AG04450 (cell line): ENCODE results near the gene RPS6KA1. TPM values are rescaled to one million over a fixed set of nuclear protein-coding genes. Genes with fewer than 3 reads are reported as not detected.
A peak's percentile ranks its signal among the peaks of the same experiment; 100 is the strongest.

Experiments used
- CTCF ChIA-PET: fragments of 300-600, 350-600 bp; formaldehyde crosslinking; extraction: SDS; loops from one replicate; lab custom pipeline; 2022; ENCODE audit warnings: antibody characterized with exemption, inconsistent platforms; lab: Charles Lee
- POLR2A ChIA-PET: fragments of 350-600 bp; formaldehyde crosslinking; extraction: SDS; loops from one replicate; lab custom pipeline; 2021; ENCODE audit warnings: antibody characterized with exemption, inconsistent platforms; lab: Yijun Ruan, JAX
- DNase-seq: peaks from one replicate; pipeline ENCODE4 v3.0.0-alpha.2; 2011; ENCODE audit warnings: low read depth, low spot score
- H3K27ac ChIP-seq: one replicate; pipeline ENCODE4 v1.5.1; 2012; ENCODE audit warnings: low read depth, low read length, control low read depth
- H3K27me3 ChIP-seq: one replicate; pipeline ENCODE4 v1.6.0; 2012; ENCODE audit warnings: low read length; ENCODE audit not compliant: control insufficient read depth, insufficient read depth
- H3K4me3 ChIP-seq: 2 replicates; pipeline ENCODE4 v1.5.1; 2011; ENCODE audit warnings: mild to moderate bottlenecking, low read depth, low read length, control low read depth
- H3K9me3 ChIP-seq: 2 replicates; pipeline ENCODE4 v1.5.1; 2012; ENCODE audit warnings: low read length; ENCODE audit not compliant: control insufficient read depth, insufficient read depth
- polyA plus RNA-seq: library from polyadenylated mRNA; depleted of rRNA; stranded (reverse); fragments of >200 nt; gene quantifications from 2 replicates; pipeline ENCODE4 v1.2.3, GENCODE V29; 2011
- TF ChIP-seq, protein P1 (sequence below): IDR thresholded peaks from 2 replicates; pipeline ENCODE4 v1.5.1; 2011; ENCODE audit warnings: low read depth, low read length, control low read depth, inconsistent platforms

The RPS6KA1 gene
- polyA plus RNA-seq, 1 experiment: 2.8 TPM

GRCh38 chr1:26522073-26522472, 7.5 kb upstream of the RPS6KA1 start:
- no peak for DNase-seq
- TF ChIP-seq, protein P1, sequence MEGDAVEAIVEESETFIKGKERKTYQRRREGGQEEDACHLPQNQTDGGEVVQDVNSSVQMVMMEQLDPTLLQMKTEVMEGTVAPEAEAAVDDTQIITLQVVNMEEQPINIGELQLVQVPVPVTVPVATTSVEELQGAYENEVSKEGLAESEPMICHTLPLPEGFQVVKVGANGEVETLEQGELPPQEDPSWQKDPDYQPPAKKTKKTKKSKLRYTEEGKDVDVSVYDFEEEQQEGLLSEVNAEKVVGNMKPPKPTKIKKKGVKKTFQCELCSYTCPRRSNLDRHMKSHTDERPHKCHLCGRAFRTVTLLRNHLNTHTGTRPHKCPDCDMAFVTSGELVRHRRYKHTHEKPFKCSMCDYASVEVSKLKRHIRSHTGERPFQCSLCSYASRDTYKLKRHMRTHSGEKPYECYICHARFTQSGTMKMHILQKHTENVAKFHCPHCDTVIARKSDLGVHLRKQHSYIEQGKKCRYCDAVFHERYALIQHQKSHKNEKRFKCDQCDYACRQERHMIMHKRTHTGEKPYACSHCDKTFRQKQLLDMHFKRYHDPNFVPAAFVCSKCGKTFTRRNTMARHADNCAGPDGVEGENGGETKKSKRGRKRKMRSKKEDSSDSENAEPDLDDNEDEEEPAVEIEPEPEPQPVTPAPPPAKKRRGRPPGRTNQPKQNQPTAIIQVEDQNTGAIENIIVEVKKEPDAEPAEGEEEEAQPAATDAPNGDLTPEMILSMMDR: no peak
- H3K9me3 ChIP-seq: no peaks in the 10 kb centered on the region
- H3K27me3 ChIP-seq: peaks cover 23% of the 10 kb centered on the region
- H3K27ac ChIP-seq: no peak overlapping the region
- H3K4me3 ChIP-seq: no peak overlapping the region
- ChIA-PET CTCF (no interaction called here), POLR2A (no interaction called here)

DNA sequence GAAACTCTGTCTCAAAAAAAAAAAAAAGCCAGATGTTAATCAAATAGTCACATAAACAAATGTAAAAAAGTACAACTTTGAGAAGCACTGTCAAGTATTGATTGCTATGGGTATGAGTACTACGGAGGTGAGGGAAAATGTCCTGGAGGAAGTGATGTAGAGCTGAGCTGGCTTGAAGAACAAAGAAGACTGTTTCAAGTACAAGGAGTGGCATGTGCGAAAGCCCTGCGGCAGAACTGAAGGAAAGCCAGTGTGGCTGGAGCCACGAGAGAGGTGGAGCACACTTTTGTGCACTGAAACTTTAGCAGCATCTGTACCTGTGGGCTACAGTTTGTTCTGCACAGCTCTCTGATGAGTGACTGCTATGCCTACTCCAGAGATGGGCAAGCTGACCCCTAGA, 5.4 kb upstream of the RPS6KA1 start:
- POLR2A ChIA-PET: interaction anchor here (0.6 kb wide), 1 partner anchor 27 kb away, joined by 6 read pairs; no protein-coding TSS in a partner anchor
- DNase-seq: no peak
- CTCF ChIA-PET: interaction anchor here (1.0 kb wide), 1 partner anchor 13 kb away, joined by 3 read pairs; no protein-coding TSS in a partner anchor
- no peak overlapping the region for H3K4me3 ChIP-seq
- peaks cover 19% of the 10 kb centered on the region for H3K27me3 ChIP-seq
- no peaks in the 10 kb centered on the region for H3K9me3 ChIP-seq
- H3K27ac ChIP-seq: no peak overlapping the region
- TF ChIP-seq, protein P1: no peak

DNA sequence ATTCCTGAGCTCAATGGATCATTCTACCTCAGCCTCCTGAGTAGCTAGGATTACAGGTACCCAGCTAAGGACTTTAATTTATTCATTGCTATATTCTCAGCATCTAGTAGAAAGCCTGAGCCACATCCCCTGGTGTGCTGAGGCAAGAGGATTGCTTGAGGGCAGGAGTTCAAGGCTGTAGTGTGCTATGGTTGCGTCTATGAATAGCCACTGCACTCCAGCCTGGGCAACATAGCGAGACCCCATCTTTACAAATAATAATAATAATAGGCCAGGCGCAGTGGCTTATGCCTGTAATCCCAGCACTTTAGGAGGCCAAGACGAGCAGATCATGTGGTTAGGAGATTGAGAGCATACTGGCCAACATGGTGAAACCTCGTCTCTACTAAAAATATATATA, 3.3 kb upstream of the RPS6KA1 start:
- TF ChIP-seq, protein P1: no peak
- CTCF ChIA-PET: interaction anchor here (1.0 to 1.2 kb wide), 2 partner anchors 11 to 12 kb away, joined by 3 to 5 read pairs; no protein-coding TSS in a partner anchor
- DNase-seq: no peak
- H3K4me3 ChIP-seq: no peak overlapping the region
- no peak overlapping the region for H3K27ac ChIP-seq
- POLR2A ChIA-PET: no interaction called here
- H3K9me3 ChIP-seq: no peaks in the 10 kb centered on the region; the same call in 1 of the 2 replicates
- H3K27me3 ChIP-seq: peaks cover 14% of the 10 kb centered on the region

GRCh38 chr1:26529405-26529654, 231 bp upstream of the RPS6KA1 start:
- DNase-seq: no peak
- CTCF ChIA-PET: interaction anchor here (0.6 to 3.9 kb wide), 3 partner anchors 9 to 29 kb away, joined by 3 to 25 read pairs (median 14); no protein-coding TSS in a partner anchor
- no peaks in the 10 kb centered on the region; the same call in 1 of the 2 replicates for H3K9me3 ChIP-seq
- TF ChIP-seq, protein P1: no peak
- H3K4me3 ChIP-seq: peak overlapping the region; percentile 62
- peaks cover 4% of the 10 kb centered on the region for H3K27me3 ChIP-seq
- POLR2A ChIA-PET: interaction anchor here (1.7 kb wide), 1 partner anchor 13 kb away, joined by 3 read pairs; no protein-coding TSS in a partner anchor
- no peak overlapping the region for H3K27ac ChIP-seq

- TF ChIP-seq, protein P1: no peak
- Histone ChIP-seq H3K27me3 (no peaks in the 10 kb centered on the region), H3K9me3 (no peaks in the 10 kb centered on the region; the same call in 1 of the 2 replicates), H3K4me3 (peak overlapping the region; percentile 62), H3K27ac (no peak overlapping the region)
- ChIA-PET POLR2A (interaction anchor here (0.6 to 1.7 kb wide), 2 partner anchors 12 to 388 kb away, joined by 3 to 6 read pairs; no protein-coding TSS in a partner anchor), CTCF (interaction anchor here (3.9 kb wide), 1 partner anchor 8 kb away, joined by 25 read pairs; no protein-coding TSS in a partner anchor)
- no peak for DNase-seq
These were observed 891 bp downstream of the RPS6KA1 start for GRCh38 chr1:26530410-26530894.
